Left lobe of liver (tissue), 2 donors: Measurements from ENCODE around the gene ZMIZ1. TPM values are rescaled to one million over a fixed set of nuclear protein-coding genes. Genes with fewer than 3 reads are reported as not detected.

Source experiments
- ATAC-seq: fragments of 200-7000 bp; cut with Tn5 transposase; one replicate; pipeline ENCODE4 v1.9.1; 2020; ENCODE audit warnings: mild to moderate bottlenecking, moderate library complexity
- DNase-seq: peaks from one replicate; pipeline ENCODE4 v3.0.0-alpha.2; 2020; ENCODE audit warnings: low spot score
- total RNA-seq: library from RNA; stranded (reverse); gene quantifications from one replicate; pipeline ENCODE4 v1.2.1, GENCODE V29; 2021
- donor health status: DM: no; HTN: no; CAD: no; lungs with moderate emphysema.
- donor health status: DM: no; HTN: yes; CAD: no.

ZMIZ1 gene
- total RNA-seq, 1 donor from 2014 or later: 15.0 TPM

DNA sequence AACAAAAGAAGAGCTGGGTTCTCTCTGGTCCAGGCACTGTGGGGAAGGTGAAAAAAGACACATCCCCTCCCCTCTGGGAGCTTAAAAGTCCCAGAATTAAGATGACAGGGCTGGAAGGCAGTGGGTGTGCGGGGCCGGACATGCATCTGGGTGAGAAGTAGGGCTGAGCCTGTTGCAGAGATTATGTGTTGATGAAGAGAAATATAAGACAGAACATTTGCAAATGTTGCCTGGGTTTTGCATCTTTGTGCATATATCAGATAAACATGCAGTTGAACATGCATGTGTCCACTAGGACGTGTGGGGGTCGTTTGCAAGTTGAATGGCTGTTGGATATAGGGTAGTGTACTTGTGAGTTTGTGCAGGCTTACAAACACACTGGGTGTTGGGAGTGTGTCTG lies 184.2 kb downstream of the ZMIZ1 start:
- no peak for DNase-seq
- no peak for ATAC-seq

DNA sequence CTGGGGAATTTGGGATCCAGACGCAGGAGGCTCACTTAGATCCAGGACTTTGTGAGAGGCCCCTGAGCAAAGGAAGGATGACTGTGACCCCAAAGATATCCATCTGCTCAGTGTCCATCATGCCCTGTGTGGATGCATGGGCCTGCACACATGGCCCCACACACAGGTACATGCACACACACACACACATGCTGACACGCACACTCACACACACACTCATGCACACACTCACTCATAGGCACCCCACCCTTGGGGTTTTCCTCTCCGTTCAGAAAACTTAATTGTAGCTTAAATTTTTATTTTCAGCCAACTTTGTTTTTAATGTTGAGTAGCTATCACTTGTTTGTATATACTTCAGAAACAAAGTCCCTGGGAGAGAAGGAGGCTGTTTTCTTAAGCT lies 184.9 kb downstream of the ZMIZ1 start:
- DNase-seq: no peak
- no peak for ATAC-seq

DNA sequence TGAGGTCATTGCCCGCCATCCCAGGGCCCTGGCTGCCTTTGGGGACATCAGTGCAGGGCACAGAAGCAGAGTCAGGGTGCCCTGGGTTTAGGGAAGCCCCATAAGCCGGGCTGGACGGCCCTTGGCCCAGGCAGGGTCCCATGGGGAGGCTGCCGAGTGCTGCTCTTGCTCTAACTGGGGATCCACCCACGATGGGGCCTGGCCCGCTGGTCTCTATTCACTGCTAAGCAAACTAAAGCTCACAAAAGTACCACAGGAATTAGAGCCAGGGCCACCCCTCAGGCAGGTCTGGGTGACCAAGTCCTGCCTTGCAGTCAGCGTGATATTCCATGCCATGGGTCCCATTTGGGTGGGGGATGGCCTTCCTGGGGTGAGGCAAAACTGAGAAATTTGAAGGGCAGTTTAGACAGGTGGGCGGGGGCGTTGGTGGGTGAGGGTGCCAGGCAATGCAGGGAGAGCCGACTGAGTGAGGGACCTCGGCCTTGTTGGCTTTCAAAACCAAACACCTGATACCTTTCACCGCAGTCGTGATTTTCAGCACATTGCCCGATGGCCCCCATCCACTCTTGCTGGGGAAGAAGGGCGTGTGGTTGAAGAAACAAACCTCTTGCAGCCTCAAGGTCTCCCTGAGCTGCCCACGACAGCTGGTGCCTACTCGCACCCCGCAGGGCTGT lies 185.7 kb downstream of the ZMIZ1 start:
- DNase-seq (no peak), ATAC-seq (no peak)

GRCh38 chr10:79255007-79255507 lies 186.3 kb downstream of the ZMIZ1 start:
- ATAC-seq (no peak), DNase-seq (no peak)

GRCh38 chr10:79256264-79256806 lies 187.6 kb downstream of the ZMIZ1 start:
- DNase-seq (no peak), ATAC-seq (no peak)

- DNase-seq (no peak), ATAC-seq (no peak)
Measured at GRCh38 chr10:79258894-79259293, 190.1 kb downstream of the ZMIZ1 start.

DNA sequence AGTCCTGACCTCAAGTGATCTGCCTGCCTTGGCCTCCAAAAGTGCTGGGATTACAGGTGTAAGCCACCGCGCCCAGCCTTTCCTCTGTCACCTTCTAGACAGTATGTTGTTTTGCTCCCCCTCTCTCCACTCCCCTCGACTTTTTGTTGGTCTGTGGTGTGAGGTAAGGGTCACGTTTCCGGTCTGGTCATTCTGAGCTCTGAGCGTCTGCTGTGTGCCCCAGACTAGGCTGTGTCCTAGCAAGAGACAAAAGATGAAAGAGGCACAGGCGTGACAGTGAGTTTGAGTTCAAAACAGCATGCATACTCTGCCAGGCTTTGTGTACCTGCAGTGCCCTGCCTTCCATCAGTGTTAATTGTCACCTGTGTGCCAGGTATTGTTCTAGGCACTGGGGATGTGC lies 191.1 kb downstream of the ZMIZ1 start:
- DNase-seq: no peak
- ATAC-seq: no peak

DNA sequence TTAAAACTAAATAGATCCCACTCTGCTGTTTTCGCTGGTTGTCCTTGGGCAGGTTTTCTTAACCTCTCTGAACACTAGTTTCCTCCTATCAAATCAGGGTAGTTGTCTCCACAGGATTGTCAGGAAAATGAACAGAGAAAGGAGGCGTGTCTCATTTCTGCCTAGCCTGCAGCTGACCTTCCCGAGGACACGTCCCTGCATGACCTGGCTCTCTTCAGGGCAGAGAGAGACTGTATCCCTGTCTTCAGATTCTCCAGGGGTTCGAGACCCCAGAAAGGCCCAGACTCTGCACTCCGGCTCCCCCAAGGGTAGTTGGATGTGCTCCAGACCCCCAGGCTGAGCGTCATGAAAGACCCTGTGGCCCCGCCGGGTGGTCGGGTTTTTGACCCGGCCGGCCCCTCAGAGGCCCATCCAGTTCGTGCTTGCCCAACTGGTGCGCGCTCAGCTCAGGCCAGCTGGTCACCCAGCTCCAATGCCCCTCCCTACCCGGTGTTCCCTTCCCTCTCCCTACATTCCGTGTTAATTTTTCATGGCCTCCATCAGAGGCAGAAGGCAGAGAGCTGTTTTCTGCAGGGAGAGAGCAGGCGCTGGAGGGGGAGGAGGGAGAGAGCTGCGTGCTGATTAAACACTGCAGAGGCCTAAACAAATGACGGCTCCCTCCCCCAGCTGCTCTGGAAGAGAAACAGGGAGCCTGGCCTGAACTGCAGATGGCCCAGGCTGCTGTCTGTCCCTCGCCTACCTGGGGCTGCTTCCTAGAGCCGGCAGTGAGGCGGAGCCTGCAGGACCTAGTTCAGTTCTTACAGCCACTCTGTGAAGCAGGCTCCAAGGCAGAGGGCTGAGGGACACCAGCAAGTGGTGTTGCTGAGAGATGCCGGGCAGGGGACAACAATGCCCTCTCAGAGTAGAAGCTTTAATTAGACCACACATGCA lies 192.3 kb downstream of the ZMIZ1 start:
- ATAC-seq: peak; percentile 26
- DNase-seq: no peak

DNA sequence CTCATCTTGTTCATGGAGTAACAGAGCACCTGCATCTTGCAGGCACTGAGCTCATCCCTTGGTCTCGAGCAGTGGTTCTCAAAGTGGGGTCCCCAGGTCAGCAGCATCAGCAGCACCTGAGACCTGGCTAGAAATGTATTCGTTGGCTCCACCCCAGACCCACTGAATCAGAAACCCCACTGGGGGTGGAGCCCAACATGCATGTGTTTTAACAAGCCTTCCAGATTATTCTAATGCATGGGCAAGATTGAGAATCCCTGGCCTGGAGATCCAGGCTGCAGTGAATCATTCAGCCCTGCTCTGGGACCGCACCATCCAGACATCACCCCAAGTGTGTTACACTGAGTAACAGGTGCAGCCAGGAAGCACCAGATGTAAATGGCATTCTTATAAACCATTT lies 193.4 kb downstream of the ZMIZ1 start:
- ATAC-seq: no peak
- no peak for DNase-seq

DNA sequence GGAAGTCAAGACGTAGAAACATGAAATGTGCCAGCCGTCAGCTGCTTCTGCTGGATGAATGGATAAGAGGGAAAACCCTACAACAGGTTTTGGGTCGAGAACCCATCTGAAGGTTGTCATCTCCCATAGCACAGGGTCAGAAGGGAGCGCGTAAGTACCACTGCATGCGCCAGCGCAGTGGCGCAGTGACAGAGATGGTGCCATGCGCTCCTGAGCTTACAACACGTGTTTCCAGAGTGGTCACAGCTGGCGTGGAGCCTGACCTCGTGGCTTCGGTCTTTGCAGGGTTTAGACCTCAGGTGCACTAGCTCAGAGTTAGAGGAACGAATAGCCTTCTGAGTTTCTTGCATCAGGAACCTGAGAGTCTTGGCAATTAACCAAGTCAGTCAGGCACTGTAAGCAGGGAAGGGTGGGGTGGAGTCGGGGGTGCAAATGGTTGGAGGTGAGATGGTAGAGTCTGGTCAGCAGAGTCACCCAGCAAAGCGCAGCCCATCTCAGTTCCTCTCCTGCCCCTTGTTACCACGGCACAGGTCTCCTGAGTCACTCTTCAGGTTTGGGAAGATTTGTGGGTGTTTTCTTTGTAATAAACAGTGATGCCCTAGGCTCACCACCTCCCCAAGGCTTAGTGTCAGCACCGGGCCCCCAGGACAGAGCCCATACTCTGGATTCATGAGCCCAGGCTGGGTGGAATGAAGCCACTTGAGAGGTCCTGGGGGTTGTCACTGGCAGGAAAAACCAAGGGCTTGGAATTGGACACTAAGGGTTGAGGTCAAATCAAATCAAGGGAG lies 194.4 kb downstream of the ZMIZ1 start:
- ATAC-seq: no peak

GRCh38 chr10:79263939-79264338 lies 195.2 kb downstream of the ZMIZ1 start:
- no peak for DNase-seq
- ATAC-seq: no peak

More for the DNA sequence above, 194.4 kb downstream of the ZMIZ1 start:
- DNase-seq: no peak

GRCh38 chr10:79264942-79265341 lies 196.2 kb downstream of the ZMIZ1 start:
- ATAC-seq (no peak), DNase-seq (no peak)

GRCh38 chr10:79266084-79266483 lies 197.3 kb downstream of the ZMIZ1 start:
- DNase-seq (no peak), ATAC-seq (no peak)

DNA sequence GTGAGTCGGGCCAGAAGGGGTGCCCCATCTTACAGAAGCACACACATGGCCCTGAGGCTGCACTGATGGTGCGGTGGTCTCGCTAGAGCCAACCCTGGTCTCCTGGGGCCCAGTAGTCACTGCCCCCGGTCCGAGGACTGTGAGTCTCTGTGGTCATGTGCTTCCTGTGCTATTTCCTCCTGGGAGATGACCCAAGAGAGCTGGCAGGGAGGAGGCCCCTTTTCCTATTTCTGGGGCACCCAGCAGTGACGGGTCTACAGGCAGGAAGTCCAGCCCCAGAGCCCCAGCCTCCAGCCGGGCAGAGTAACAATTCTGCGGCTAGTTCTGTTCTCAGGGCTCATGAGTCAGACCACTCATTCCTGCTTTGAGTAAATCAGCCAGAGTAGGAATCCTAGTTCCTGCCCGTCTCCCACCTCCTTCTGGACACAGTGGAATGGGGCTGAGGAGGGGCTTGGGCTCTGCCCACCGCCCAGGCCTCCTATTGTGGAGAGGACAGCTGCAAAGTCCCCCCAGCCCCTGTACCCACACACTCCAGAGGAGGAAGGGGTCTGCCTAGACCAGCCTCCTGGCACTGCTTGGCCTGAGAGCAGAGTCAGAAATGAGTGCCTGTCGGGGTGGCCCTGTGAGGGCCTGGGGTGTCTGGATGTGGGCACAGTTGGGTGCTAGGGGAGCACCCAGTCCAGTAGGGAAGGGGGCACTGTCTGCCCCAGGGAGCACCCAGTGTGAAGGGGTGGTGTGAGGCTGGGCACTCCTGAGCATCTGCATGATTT lies 198.0 kb downstream of the ZMIZ1 start:
- DNase-seq: no peak
- peak; percentile 54 for ATAC-seq

DNA sequence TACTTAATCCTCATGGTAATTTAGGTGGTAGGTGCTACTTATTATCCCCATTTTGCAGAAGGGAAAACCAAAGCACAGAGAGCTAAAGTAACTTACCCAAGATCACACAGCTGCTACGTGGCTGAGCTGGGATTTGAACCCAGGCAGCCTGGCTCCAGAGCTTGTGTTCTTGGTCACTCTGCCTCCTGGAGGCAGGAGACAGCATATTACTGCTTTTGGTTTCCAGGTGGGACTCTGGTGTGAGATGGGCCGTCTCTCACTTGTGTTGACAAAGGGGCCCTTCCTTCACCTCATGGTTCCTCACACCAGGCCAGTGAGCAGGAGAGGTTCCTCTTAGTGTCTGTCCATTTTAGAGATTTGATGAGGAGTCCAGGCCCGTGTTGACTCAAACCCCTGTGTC lies 198.7 kb downstream of the ZMIZ1 start:
- ATAC-seq (no peak), DNase-seq (no peak)

DNA sequence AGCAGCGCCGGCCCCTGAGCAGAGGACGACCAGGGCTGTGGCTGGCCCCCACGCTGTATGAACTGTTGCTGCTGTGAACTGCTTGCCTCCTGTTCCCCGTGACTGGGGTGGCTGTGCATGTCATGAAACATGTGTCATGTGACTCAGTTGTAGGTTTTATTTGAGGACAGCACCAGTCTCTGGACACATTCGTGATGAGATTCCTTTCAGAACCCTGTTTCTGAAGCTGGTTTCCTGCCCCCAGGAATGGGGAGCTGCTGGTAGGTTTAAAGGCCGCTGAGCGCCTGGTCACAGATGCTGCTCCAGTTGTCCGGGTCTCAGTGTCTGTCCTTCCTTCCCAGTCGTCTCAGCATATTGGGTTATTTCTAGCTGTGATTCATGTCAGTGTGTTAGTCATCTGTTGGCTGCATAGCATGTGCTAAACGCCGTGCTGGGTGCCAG lies 199.4 kb downstream of the ZMIZ1 start:
- DNase-seq (no peak), ATAC-seq (no peak)

- ATAC-seq: no peak
- DNase-seq: no peak
Measured at GRCh38 chr10:79268742-79269141, 200.0 kb downstream of the ZMIZ1 start.

GRCh38 chr10:79269443-79269842 lies 200.7 kb downstream of the ZMIZ1 start:
- ATAC-seq (no peak), DNase-seq (no peak)

DNA sequence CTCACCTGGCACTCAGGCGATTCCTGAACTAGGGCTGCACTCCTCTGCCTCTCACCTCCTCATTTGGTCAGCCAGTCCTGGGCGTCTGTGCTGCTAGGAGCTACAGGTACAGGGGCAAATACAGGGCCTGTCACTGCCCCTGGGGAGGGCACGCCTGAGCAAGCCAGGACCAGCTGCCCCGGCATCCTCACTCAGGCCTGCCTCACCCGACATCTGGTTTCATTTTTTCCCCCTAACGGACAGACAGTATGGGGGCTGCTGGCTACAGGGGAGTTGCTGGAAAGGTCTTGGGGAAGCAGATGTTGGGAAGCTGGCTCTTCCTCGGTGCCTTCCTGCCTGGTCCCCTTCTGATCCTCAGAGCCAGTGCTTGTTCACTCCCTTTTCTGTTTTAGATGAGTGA lies 201.2 kb downstream of the ZMIZ1 start:
- ATAC-seq: no peak

More for the DNA sequence above, 201.2 kb downstream of the ZMIZ1 start:
- no peak for DNase-seq
